ENCODE data around the gene EXOC3L1.

Gene EXOC3L1

DNA sequence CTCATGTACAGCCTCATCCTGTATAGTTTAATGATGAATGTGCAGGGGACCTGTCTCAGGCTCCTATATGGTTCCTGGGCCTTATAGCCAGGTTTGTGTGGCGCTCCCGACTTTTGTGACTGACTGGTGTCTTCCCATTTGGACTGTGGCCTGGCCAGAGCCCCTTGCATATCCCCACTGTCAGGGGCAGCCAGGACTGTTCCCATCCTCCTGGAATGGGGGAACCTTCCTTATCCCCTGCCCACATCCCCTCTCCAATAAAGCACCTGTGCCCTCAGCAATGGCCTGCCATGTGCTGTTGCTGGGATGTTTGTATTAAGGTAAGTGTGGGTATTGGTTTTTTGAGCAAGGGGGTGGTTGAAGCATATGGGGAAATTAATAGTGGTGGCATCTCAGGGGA lies 41.7 kb downstream of the EXOC3L1 start:
- Histone ChIP-seq H3K36me3 (ENCODE audit: control insufficient read depth, insufficient read depth, low read length) (peaks cover 39% of the 10 kb centered on the region), H3K27ac (ENCODE audit: insufficient read depth, low read depth, low read length, poor library complexity, severe bottlenecking) (no peak overlapping the region), H3K9me3 (ENCODE audit: control insufficient read depth, low read length) (no peaks in the 10 kb centered on the region), H3K4me1 (ENCODE audit: control insufficient read depth, insufficient read depth, low read length) (no peaks in the 10 kb centered on the region), H3K27me3 (ENCODE audit: control insufficient read depth, insufficient read depth, low read length, poor library complexity, severe bottlenecking) (peaks cover 42% of the 10 kb centered on the region), H3K4me3 (ENCODE audit: insufficient read depth, low read depth, low read length) (no peak overlapping the region)
- WGBS, 2 experiments, result 92 to 97% methylated on average over 2 of the region's 2 CpGs

DNA sequence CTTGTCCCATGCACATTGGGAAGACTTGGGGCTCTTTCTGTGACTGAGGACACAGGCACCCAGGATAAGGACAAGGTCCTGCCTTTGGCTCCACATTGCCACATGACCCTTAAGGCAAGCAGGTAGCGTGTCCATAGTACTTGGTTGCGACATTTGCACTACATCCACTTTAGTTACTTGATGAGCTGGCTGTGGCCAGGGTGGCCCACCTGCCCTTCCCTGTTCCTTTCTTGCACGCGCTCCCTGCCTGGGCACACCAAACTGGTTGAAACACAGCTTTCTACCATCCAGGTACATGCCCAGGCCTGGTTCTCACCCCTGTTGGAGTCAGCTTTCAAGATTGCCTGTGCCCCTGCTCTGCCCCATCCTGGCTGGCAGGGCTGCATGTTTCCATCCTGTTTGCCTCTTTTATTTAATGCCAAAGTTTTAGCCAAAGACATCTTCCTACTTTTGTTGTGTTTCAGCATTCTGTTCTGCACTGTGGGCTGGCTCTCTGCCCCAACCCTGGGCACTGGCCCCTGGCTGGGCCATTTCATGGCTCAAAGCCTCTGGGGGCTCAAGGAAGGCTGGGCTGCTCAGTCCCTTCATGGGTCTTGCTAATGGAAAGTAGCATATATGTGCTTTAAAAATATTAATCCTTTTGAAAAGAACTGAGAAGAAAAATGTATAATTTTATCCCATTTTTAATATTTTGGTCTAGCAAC lies 42.3 kb downstream of the EXOC3L1 start:
- Histone ChIP-seq H3K4me1 (ENCODE audit: control insufficient read depth, insufficient read depth, low read length) (no peaks in the 10 kb centered on the region), H3K4me3 (ENCODE audit: insufficient read depth, low read depth, low read length) (no peak overlapping the region), H3K27me3 (ENCODE audit: control insufficient read depth, insufficient read depth, low read length, poor library complexity, severe bottlenecking) (peaks cover 35% of the 10 kb centered on the region), H3K27ac (ENCODE audit: insufficient read depth, low read depth, low read length, poor library complexity, severe bottlenecking) (no peak overlapping the region), H3K9me3 (ENCODE audit: control insufficient read depth, low read length) (no peaks in the 10 kb centered on the region), H3K36me3 (ENCODE audit: control insufficient read depth, insufficient read depth, low read length) (peaks cover 44% of the 10 kb centered on the region)
- 96 to 98% methylated on average over 4 of the region's 4 CpGs for WGBS, 2 experiments

DNA sequence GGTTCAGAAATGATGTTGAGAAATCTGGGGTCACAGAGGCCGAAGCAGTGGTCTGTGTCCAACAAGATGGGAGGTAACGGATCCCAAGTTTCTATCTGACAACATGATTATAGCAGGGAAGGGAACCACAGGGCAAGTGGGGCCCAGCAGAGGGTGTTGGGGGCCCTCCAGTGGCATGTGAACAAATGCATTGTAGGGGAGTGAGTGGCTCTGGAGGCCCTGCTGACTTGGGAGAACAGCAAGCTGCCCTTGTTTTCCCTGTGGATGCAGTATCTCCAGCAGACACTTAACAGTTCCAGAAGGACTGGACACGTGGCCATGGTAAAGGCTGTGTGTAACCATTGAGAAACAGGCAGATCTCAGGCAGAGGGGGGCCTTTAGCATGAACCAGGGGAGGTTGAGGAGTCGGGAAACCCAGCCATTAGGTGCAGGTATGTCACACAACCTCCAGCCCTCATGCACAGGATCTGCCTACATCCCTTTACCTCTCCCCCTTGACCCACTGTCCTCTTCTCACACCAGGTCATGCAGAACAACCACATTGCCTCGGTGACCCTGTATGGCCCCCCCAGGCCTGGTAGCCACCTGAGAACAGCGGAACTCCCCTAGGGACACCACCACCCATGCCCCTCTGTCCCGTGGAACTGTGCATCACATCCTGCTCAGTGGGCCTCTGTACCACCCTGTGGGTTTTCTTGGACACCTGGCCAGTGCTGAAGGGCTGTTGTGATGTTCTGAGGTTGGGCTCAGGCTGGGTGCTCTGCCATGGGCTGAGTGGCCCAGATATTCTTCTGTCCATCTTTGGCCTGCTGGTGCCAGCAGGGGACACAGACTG lies 43.2 kb downstream of the EXOC3L1 start:
- 91 to 92% methylated on average over 7 of the region's 7 CpGs for WGBS, 2 experiments
- Histone ChIP-seq H3K4me3 (ENCODE audit: insufficient read depth, low read depth, low read length) (no peak overlapping the region), H3K36me3 (ENCODE audit: control insufficient read depth, insufficient read depth, low read length) (peaks cover 50% of the 10 kb centered on the region), H3K9me3 (ENCODE audit: control insufficient read depth, low read length) (no peaks in the 10 kb centered on the region), H3K4me1 (ENCODE audit: control insufficient read depth, insufficient read depth, low read length) (no peaks in the 10 kb centered on the region), H3K27me3 (ENCODE audit: control insufficient read depth, insufficient read depth, low read length, poor library complexity, severe bottlenecking) (peaks cover 27% of the 10 kb centered on the region), H3K27ac (ENCODE audit: insufficient read depth, low read depth, low read length, poor library complexity, severe bottlenecking) (no peak overlapping the region)

DNA sequence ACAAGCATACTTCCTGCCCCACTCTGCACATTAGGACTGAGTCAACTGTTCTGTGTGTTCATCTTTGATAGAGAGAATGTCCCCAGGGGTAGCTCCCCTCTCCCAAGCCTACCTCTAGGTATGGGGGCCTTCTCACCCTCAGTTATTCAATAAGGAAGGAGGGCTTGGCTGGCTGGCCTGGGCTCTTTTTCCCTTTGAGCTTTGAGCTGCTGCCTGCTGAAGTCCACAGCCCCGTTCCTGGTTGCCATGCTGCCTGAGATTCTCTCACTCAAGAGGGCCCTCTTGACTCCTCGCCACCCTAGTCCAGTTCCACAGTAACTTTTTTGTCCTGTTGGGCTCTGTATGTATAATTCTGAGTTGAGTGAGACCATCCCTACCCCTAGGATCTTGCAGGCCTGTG lies 44.2 kb downstream of the EXOC3L1 start:
- Histone ChIP-seq H3K27me3 (ENCODE audit: control insufficient read depth, insufficient read depth, low read length, poor library complexity, severe bottlenecking) (peaks cover 17% of the 10 kb centered on the region), H3K4me1 (ENCODE audit: control insufficient read depth, insufficient read depth, low read length) (no peaks in the 10 kb centered on the region), H3K36me3 (ENCODE audit: control insufficient read depth, insufficient read depth, low read length) (peaks cover 60% of the 10 kb centered on the region), H3K27ac (ENCODE audit: insufficient read depth, low read depth, low read length, poor library complexity, severe bottlenecking) (no peak overlapping the region), H3K9me3 (ENCODE audit: control insufficient read depth, low read length) (no peaks in the 10 kb centered on the region), H3K4me3 (ENCODE audit: insufficient read depth, low read depth, low read length) (no peak overlapping the region)
- 83 to 98% methylated on average over 2 of the region's 2 CpGs for whole genome bisulfite sequencing, 2 experiments

DNA sequence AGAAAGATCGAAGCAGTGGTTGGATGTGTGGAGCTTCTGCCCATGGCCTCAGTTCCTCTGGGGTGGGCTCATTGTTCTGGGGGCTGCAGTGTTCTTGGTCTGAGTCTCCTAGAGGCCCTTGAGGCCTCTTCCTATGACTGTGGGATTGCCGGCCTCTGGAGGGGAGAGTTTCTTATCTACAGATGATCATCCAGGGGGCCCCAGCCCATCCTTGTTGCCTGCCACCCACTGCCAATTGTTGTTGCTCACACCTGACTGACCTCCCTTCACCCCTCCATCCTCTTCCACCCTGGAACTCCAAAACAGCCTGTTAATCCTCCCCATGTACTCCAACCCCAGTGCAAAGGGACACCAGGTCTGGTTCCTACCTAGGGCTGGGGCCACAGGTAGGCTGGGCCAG lies 45.0 kb downstream of the EXOC3L1 start:
- Histone ChIP-seq H3K4me3 (ENCODE audit: insufficient read depth, low read depth, low read length) (no peak overlapping the region), H3K9me3 (ENCODE audit: control insufficient read depth, low read length) (no peaks in the 10 kb centered on the region), H3K27ac (ENCODE audit: insufficient read depth, low read depth, low read length, poor library complexity, severe bottlenecking) (no peak overlapping the region), H3K27me3 (ENCODE audit: control insufficient read depth, insufficient read depth, low read length, poor library complexity, severe bottlenecking) (peaks cover 9% of the 10 kb centered on the region), H3K36me3 (ENCODE audit: control insufficient read depth, insufficient read depth, low read length) (peaks cover 68% of the 10 kb centered on the region), H3K4me1 (ENCODE audit: control insufficient read depth, insufficient read depth, low read length) (no peaks in the 10 kb centered on the region)
- 95 to 97% methylated on average over 2 of the region's 2 CpGs for WGBS, 2 experiments

DNA sequence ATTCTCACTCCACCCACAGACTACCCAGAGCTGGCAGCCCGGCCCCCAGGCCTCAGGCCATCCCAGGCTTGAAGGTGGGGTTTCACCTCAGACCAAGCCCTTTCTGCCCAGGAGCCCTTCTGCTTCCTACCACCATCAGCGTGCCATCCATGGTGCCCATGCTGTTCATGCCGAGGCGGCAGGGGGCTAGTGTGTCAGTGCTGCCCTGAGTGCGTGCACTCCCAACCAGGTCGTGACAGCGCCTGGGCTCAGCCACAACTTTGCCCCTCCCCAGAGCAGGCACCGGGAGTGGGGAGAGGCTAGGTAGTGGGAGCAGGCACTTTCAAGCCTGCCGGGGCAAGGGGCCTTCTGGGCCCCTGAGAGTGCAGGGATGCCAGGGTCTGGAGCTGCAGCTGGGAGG lies 47.6 kb downstream of the EXOC3L1 start:
- Histone ChIP-seq H3K9me3 (ENCODE audit: control insufficient read depth, low read length) (no peaks in the 10 kb centered on the region), H3K27ac (ENCODE audit: insufficient read depth, low read depth, low read length, poor library complexity, severe bottlenecking) (no peak overlapping the region), H3K36me3 (ENCODE audit: control insufficient read depth, insufficient read depth, low read length) (peaks cover 56% of the 10 kb centered on the region), H3K4me3 (ENCODE audit: insufficient read depth, low read depth, low read length) (no peak overlapping the region), H3K27me3 (ENCODE audit: control insufficient read depth, insufficient read depth, low read length, poor library complexity, severe bottlenecking) (no peaks in the 10 kb centered on the region), H3K4me1 (ENCODE audit: control insufficient read depth, insufficient read depth, low read length) (no peaks in the 10 kb centered on the region)
- 94 to 95% methylated on average over 9 of the region's 9 CpGs for WGBS, 2 experiments

DNA sequence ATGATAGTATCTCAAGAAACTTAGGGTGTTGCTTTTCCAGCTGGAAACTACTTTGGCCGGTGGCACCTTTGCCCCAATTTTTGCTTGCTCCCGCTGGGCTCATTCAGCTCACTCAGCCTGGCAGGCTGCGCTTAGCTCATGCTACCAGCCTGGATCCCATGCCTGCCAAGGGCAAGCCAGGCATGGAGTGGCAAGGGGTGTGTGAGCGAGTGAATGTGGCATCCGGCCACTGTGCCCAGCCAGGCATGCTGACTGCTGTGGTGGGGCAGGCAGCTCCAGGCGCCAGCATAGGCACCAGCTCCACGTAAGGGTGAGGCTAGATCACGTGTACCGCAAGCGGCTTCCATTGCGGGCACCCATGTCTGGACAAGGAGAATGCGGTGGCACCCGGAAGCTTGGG lies 48.5 kb downstream of the EXOC3L1 start:
- no peak overlapping the region for H3K4me3 ChIP-seq (ENCODE audit: insufficient read depth, low read depth, low read length)
- no peaks in the 10 kb centered on the region for H3K9me3 ChIP-seq (ENCODE audit: control insufficient read depth, low read length)
- no peaks in the 10 kb centered on the region for H3K4me1 ChIP-seq (ENCODE audit: control insufficient read depth, insufficient read depth, low read length)
- WGBS, 2 experiments, result 97% methylated on average over 13 of the region's 13 CpGs
- peaks cover 50% of the 10 kb centered on the region for H3K36me3 ChIP-seq (ENCODE audit: control insufficient read depth, insufficient read depth, low read length)
- no peaks in the 10 kb centered on the region for H3K27me3 ChIP-seq (ENCODE audit: control insufficient read depth, insufficient read depth, low read length, poor library complexity, severe bottlenecking)
- no peak overlapping the region for H3K27ac ChIP-seq (ENCODE audit: insufficient read depth, low read depth, low read length, poor library complexity, severe bottlenecking)

DNA sequence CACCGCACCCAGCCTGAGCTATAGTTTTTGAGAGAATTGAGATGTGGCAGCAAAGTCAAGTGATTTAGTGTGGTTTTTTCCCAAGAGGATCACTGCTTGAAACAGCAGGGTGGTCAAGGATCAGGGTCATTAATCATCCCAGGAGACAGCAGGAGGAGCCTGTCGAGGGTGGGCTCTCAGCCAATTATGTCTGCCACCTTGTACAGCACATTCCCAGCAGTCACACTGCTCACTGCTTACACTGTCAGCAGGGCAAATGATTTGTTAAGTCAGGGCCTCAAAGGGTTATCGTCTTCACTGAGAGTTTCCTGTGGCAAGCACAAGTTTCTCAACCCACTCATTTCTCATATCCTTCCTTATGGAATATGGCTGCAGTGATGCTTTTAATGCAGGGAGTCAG lies 52.3 kb downstream of the EXOC3L1 start:
- H3K36me3 ChIP-seq (ENCODE audit: control insufficient read depth, insufficient read depth, low read length), result peaks cover 34% of the 10 kb centered on the region
- H3K27me3 ChIP-seq (ENCODE audit: control insufficient read depth, insufficient read depth, low read length, poor library complexity, severe bottlenecking), result no peaks in the 10 kb centered on the region
- H3K27ac ChIP-seq (ENCODE audit: insufficient read depth, low read depth, low read length, poor library complexity, severe bottlenecking), result no peak overlapping the region
- H3K4me1 ChIP-seq (ENCODE audit: control insufficient read depth, insufficient read depth, low read length), result no peaks in the 10 kb centered on the region
- H3K9me3 ChIP-seq (ENCODE audit: control insufficient read depth, low read length), result no peaks in the 10 kb centered on the region
- 78 to 90% methylated on average over 3 of the region's 3 CpGs for WGBS, 2 experiments
- H3K4me3 ChIP-seq (ENCODE audit: insufficient read depth, low read depth, low read length), result no peak overlapping the region
